B cell (primary cell): Measurements from ENCODE around the gene NMT1. TPM values are rescaled to one million over a fixed set of nuclear protein-coding genes. Genes with fewer than 3 reads are reported as not detected.

Source experiments
- ATAC-seq: fragments of 200-7000 bp; cut with Tn5 transposase; one replicate; pipeline ENCODE4 v1.10.0; 2021; ENCODE audit warnings: low read depth, mild to moderate bottlenecking, moderate number of reproducible peaks, moderate library complexity
- CTCF ChIA-PET: fragments of 350-600 bp; sonication (Branson Sonifier 250); formaldehyde crosslinking; loops from one replicate; lab custom pipeline; 2021; ENCODE audit warnings: antibody characterized with exemption, inconsistent platforms; lab: Charles Lee
- POLR2A ChIA-PET: fragments of 350-600 bp; sonication (Branson Sonifier 250); formaldehyde crosslinking; loops from one replicate; lab custom pipeline; 2021; ENCODE audit warnings: antibody characterized with exemption; lab: Charles Lee
- DNase-seq: peaks from one replicate; pipeline ENCODE4 v3.0.0; 2013
- H2AFZ ChIP-seq: 2 replicates; pipeline ENCODE4 v1.6.1; 2012; ENCODE audit warnings: mild to moderate bottlenecking, low read depth, low read length; ENCODE audit not compliant: insufficient read depth, poor library complexity, severe bottlenecking
- H3K27ac ChIP-seq, 2 donors: 1 replicate in 1 of 2; 2 replicates in 1 of 2; pipeline ENCODE4 v1.5.1; 2012 to 2013; ENCODE audit warnings: low read length in 2 of 2, mild to moderate bottlenecking in 2 of 2, moderate library complexity in 1 of 2
- H3K27me3 ChIP-seq, 4 experiments: fragments of 200-600 bp in 1 of 4; sonication (generic) in 1 of 4; replicated peaks in 1 of 4; 1 replicate in 2 of 4; 2 replicates in 2 of 4; pipeline versions ENCODE4 v1.6.1 to v1.7.0; 2013 to 2016; ENCODE audit warnings: low read length in 3 of 4, mild to moderate bottlenecking in 2 of 4, mixed read lengths in 1 of 4, moderate library complexity in 1 of 4; ENCODE audit not compliant: insufficient read depth in 4 of 4, control insufficient read depth in 3 of 4; ENCODE audit errors: control extremely low read depth in 1 of 4
- H3K36me3 ChIP-seq, 2 experiments: replicated peaks in 1 of 2; 1 replicate in 1 of 2; 2 replicates in 1 of 2; pipeline versions ENCODE4 v1.6.1 to v1.7.1; 2013; ENCODE audit warnings: low read length in 1 of 2; ENCODE audit not compliant: insufficient read depth in 2 of 2, control insufficient read depth in 1 of 2; ENCODE audit errors: control extremely low read depth in 1 of 2, extremely low read depth in 1 of 2
- H3K4me1 ChIP-seq, 2 donors: fragments of 200-600 bp in 1 of 2; sonication (generic) in 1 of 2; 1 replicate in 1 of 2; 2 replicates in 1 of 2; pipeline versions ENCODE4 v1.5.1 to v1.6.1; 2013 to 2017; ENCODE audit warnings: low read length in 2 of 2; ENCODE audit not compliant: control insufficient read depth in 2 of 2, insufficient read depth in 2 of 2
- H3K4me2 ChIP-seq: replicated peaks from 2 replicates; pipeline ENCODE3; 2012; ENCODE audit warnings: mild to moderate bottlenecking, low read depth, low read length; ENCODE audit not compliant: poor library complexity, severe bottlenecking
- H3K4me3 ChIP-seq, 5 experiments: fragments of 200-600 bp in 1 of 5; sonication (generic) in 1 of 5; 1 replicate in 3 of 5; 2 replicates in 2 of 5; pipeline versions ENCODE4 v1.5.1 to v1.7.0; 2011 to 2016; ENCODE audit warnings: low read length in 4 of 5, mild to moderate bottlenecking in 4 of 5, low read depth in 2 of 5, control low read depth in 1 of 5, moderate library complexity in 1 of 5; ENCODE audit not compliant: insufficient read depth in 1 of 5; ENCODE audit errors: control extremely low read depth in 1 of 5, extremely low read depth in 1 of 5
- H3K79me2 ChIP-seq: fragments of 200-600 bp; sonication (generic); one replicate; pipeline ENCODE4 v1.6.0; 2016; ENCODE audit warnings: low read length; ENCODE audit not compliant: control insufficient read depth, insufficient read depth
- H3K9ac ChIP-seq: fragments of 200-600 bp; sonication (generic); 2 replicates; pipeline ENCODE4 v1.6.1; 2017; ENCODE audit warnings: mild to moderate bottlenecking, low read length, moderate library complexity
- H3K9me3 ChIP-seq, 3 donors: one replicate each; pipeline versions ENCODE4 v1.6.1 to v1.7.1; 2013; ENCODE audit warnings: low read length in 2 of 3; ENCODE audit not compliant: control insufficient read depth in 2 of 3, insufficient read depth in 1 of 3; ENCODE audit errors: control extremely low read depth in 1 of 3
- H4K20me1 ChIP-seq: 2 replicates; pipeline ENCODE4 v1.6.0; 2012; ENCODE audit warnings: mild to moderate bottlenecking, low read length; ENCODE audit not compliant: insufficient read depth, control insufficient read depth, poor library complexity, severe bottlenecking
- H3K27ac Mint-ChIP-seq: one replicate; pipeline ENCODE4 v1.8.0; 2021; ENCODE audit warnings: mixed read lengths
- H3K27me3 Mint-ChIP-seq: one replicate; pipeline ENCODE4 v1.8.0; 2021; ENCODE audit warnings: mixed read lengths
- H3K4me1 Mint-ChIP-seq: one replicate; pipeline ENCODE4 v1.8.0; 2021; ENCODE audit warnings: mixed read lengths
- H3K4me3 Mint-ChIP-seq: one replicate; pipeline ENCODE4 v1.8.0; 2021; ENCODE audit warnings: mixed read lengths
- H3K9me3 Mint-ChIP-seq: one replicate; pipeline ENCODE4 v1.8.0; 2022; ENCODE audit warnings: mixed read lengths; ENCODE audit not compliant: insufficient read depth
- CTCF ChIP-seq: fragments of 200-600 bp; IDR thresholded peaks from one replicate; pipeline ENCODE4 v1.8.0; 2022; ENCODE audit warnings: antibody characterized with exemption, mild to moderate bottlenecking
- EZH2 ChIP-seq: IDR thresholded peaks from 2 replicates; pipeline ENCODE4 v1.6.1; 2012; ENCODE audit warnings: borderline replicate concordance, low read depth, mild to moderate bottlenecking, moderate library complexity, low read length; ENCODE audit not compliant: insufficient read depth, poor library complexity, severe bottlenecking
- WGBS: methylation state at CpG from one replicate; pipeline ENCODE4 v1.1.5; 2013; ENCODE audit warnings: missing lambda C conversion rate; ENCODE audit not compliant: insufficient coverage; 5-methylcytosine and 5-hydroxymethylcytosine counted together
- intact Hi-C: fragments of 100-400 bp; cut with micrococcal nuclease; formaldehyde crosslinking; loops from one replicate; pipeline ENCODE4 v1.10.0; 2022
- polyA plus RNA-seq: library from polyadenylated mRNA; depleted of rRNA; stranded (reverse); fragments of >200 nt; gene quantifications from 2 replicates; pipeline ENCODE4 v1.2.3, GENCODE V29; 2012
- total RNA-seq, 2 donors: library from RNA; stranded (reverse); fragments of 120-200 nt in 1 of 2; gene quantifications; 1 replicate in 1 of 2; 2 replicates in 1 of 2; pipeline versions ENCODE4 v1.2.3 to v1.2.4, GENCODE V29; 2013 to 2022

The NMT1 gene
- total and polyA plus RNA-seq, 2 donors (not counting 1 experiment from before 2014, with no cell fraction given), result 30.1 to 134 TPM

DNA sequence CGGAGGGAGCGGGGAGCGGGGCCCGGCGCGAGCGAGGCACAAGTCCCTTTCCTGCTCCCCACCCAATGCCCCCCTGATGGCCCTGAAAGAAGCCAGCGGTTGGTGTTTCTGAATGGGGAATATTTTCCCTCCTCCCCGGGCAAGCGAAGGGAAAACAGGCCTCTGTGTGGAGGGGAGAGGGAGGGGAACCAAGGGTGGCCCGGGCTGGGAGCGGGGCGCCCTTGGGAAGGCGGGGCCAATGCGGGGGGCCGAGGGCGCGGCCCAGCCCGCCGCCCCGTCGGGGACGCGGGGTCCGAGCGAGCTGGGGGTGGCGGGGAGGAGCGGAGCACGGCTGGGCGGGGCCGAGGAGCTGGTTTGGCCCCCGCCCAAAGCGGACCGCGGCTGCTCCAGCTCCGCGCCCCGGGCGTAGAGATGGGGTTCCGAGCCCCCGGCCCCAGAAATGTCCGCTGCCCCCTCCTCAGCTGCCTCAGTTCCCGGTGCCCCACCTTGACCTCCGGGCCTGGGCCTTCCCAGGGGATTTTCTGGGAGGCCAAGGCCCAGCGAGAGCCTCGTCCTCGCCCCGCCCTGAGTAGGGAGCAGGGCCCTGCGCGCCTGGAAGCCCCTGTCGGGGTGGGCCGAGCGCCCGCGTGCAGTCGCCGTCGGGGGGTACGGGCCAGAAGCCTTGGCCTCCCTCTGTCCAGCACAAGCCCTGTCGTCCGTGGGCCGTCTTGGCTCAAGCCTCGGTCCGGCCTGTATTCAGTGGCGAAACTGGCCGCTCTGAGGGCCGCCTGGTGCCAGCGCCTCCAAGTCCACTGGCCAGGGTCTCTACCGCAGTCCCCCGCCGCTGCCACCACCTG, 83.3 kb downstream of the NMT1 start:
- Mint-ChIP-seq H3K9me3 (no peaks in the 10 kb centered on the region), H3K27ac (peak overlapping the region; percentile 90), H3K4me1 (peaks cover 41% of the 10 kb centered on the region), H3K27me3 (no peaks in the 10 kb centered on the region), H3K4me3 (peak overlapping the region; percentile 86)
- Histone ChIP-seq H3K9me3 (peaks cover 0 to 3% (median 0%) of the 10 kb centered on the region in 3 donors), H3K27ac (peak overlapping the region; percentile 64 to 81), H3K9ac (peak overlapping the region; percentile 66), H3K4me3 (peak overlapping the region; percentile 8 to 58 (median 57)), H3K4me1 (peaks cover 23 to 49% of the 10 kb centered on the region in 2 donors), H3K36me3 (peaks cover 0 to 1% of the 10 kb centered on the region in 2 experiments), H3K27me3 (no peaks in the 10 kb centered on the region), H3K4me2 (peak overlapping the region; percentile 96), H2AFZ (peak overlapping the region; percentile 81), H4K20me1 (peaks cover 5% of the 10 kb centered on the region), H3K79me2 (peaks cover 15% of the 10 kb centered on the region)
- intact Hi-C loops, result loop anchor here (5.0 kb wide), 1 partner anchor 1137 kb away; no protein-coding TSS in a partner anchor
- no peak for ATAC-seq
- 28% methylated on average over 61 of the region's 71 CpGs for WGBS
- no peak for TF ChIP-seq EZH2
- TF ChIP-seq CTCF, result no peak
- CTCF ChIA-PET, result interaction anchor here (1.0 to 3.2 kb wide), 4 partner anchors 9 to 75 kb away, joined by 3 to 36 read pairs (median 4); partner anchors contain the start of gene ACBD4
- POLR2A ChIA-PET, result interaction anchor here (0.5 to 1.5 kb wide), 7 partner anchors 9 to 95 kb away, joined by 3 to 9 read pairs (median 5); partner anchors contain the start of genes ACBD4, FMNL1 and HEXIM2
- DNase-seq, result no peak
